Transverse colon (tissue), 4 donors: ENCODE data around the gene SP6.

Source experiments
- POLR2A ChIP-seq: fragments of 450-650 bp; IDR thresholded peaks from one replicate; pipeline ENCODE4 v1.6.1; 2016; ENCODE audit warnings: antibody characterized with exemption, mild to moderate bottlenecking, moderate library complexity
- POLR2AphosphoS5 ChIP-seq, 3 donors: sonication (generic); formaldehyde crosslinking; IDR thresholded peaks; one replicate each; pipeline ENCODE4 v1.6.1; 2016; ENCODE audit warnings: antibody characterized with exemption in 3 of 3
- TF ChIP-seq, protein P1 (sequence below), 5 experiments: fragments of 200-600 bp in 3 of 5; fragments of 450-650 bp in 2 of 5; sonication (generic) in 3 of 5; IDR thresholded peaks; 1 replicate in 2 of 5; 2 replicates in 3 of 5; pipeline ENCODE4 v1.5.1; 2016 to 2017; ENCODE audit warnings: antibody characterized with exemption in 5 of 5, inconsistent platforms in 3 of 5, mild to moderate bottlenecking in 2 of 5, moderate library complexity in 1 of 5

DNA sequence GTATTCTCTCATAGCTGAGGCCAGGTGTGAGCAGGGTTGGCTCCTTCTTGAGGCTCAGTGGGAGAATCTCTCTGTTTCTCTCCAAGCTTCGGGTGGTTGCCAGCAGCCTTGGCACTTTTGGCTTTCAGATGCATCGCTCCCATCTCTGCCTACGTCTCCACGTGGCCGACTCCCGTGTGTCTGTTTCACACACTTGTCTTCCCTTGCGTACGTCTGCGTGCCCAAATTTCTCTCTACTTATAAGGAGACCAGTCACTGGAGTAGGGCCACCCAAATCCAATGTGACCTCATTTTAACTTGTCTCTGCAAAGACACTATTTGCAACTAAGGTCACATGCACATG is 44.1 kb downstream of the SP6 start:
- TF ChIP-seq, protein P1, sequence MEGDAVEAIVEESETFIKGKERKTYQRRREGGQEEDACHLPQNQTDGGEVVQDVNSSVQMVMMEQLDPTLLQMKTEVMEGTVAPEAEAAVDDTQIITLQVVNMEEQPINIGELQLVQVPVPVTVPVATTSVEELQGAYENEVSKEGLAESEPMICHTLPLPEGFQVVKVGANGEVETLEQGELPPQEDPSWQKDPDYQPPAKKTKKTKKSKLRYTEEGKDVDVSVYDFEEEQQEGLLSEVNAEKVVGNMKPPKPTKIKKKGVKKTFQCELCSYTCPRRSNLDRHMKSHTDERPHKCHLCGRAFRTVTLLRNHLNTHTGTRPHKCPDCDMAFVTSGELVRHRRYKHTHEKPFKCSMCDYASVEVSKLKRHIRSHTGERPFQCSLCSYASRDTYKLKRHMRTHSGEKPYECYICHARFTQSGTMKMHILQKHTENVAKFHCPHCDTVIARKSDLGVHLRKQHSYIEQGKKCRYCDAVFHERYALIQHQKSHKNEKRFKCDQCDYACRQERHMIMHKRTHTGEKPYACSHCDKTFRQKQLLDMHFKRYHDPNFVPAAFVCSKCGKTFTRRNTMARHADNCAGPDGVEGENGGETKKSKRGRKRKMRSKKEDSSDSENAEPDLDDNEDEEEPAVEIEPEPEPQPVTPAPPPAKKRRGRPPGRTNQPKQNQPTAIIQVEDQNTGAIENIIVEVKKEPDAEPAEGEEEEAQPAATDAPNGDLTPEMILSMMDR (IDR thresholded peaks at IDR 0.05): no peak
- TF ChIP-seq POLR2A (no peak), POLR2AphosphoS5 (IDR thresholded peaks at IDR 0.05) (no peak)
